GM21825 (cell line): ENCODE results near the gene ZNF23.

Source experiments
- ATAC-seq: cut with Tn5 transposase; IDR thresholded peaks from one replicate; pipeline ENCODE4 v1.9.1; 2021; ENCODE audit warnings: mild to moderate bottlenecking, moderate library complexity; ENCODE audit not compliant: unreplicated experiment

ZNF23 gene

GRCh38 chr16:71399801-71400563 is 62.1 kb downstream of the ZNF23 start:
- ATAC-seq, result no peak
